ENCODE results near the gene OAS2. TPM values are rescaled to one million over a fixed set of nuclear protein-coding genes. Genes with fewer than 3 reads are reported as not detected.

OAS2 gene
- total RNA-seq, 1 donor from 2014 or later: 0.36 TPM

GRCh38 chr12:112970391-112970790 is 7.9 kb upstream of the OAS2 start:
- TF ChIP-seq CTCF (IDR thresholded peaks at IDR 0.05; ENCODE audit: unreplicated experiment): no peak
- Mint-ChIP-seq H3K27me3 (ENCODE audit: low read depth) (peaks cover 27% of the 10 kb centered on the region), H3K4me3 (no peak overlapping the region), H3K9me3 (peaks cover 4% of the 10 kb centered on the region), H3K4me1 (no peaks in the 10 kb centered on the region), H3K27ac (no peak overlapping the region), H3K36me3 (no peaks in the 10 kb centered on the region)
- no peak for DNase-seq (ENCODE audit: low spot score in 2 of 2, unreplicated experiment in 2 of 2)

- Mint-ChIP-seq H3K27me3 (ENCODE audit: low read depth) (peaks cover 23% of the 10 kb centered on the region), H3K4me3 (no peak overlapping the region), H3K4me1 (no peaks in the 10 kb centered on the region), H3K27ac (no peak overlapping the region), H3K9me3 (peaks cover 4% of the 10 kb centered on the region), H3K36me3 (no peaks in the 10 kb centered on the region)
- no peak for DNase-seq (ENCODE audit: low spot score in 2 of 2, unreplicated experiment in 2 of 2)
- no peak for TF ChIP-seq CTCF (IDR thresholded peaks at IDR 0.05; ENCODE audit: unreplicated experiment)
These were observed 7.1 kb upstream of the OAS2 start for GRCh38 chr12:112971248-112971647.

- Mint-ChIP-seq H3K4me1 (no peaks in the 10 kb centered on the region), H3K27ac (no peak overlapping the region), H3K27me3 (ENCODE audit: low read depth) (peaks cover 18% of the 10 kb centered on the region), H3K4me3 (no peak overlapping the region), H3K36me3 (no peaks in the 10 kb centered on the region), H3K9me3 (peaks cover 4% of the 10 kb centered on the region)
- DNase-seq (ENCODE audit: low spot score in 2 of 2, unreplicated experiment in 2 of 2): no peak
- TF ChIP-seq CTCF (IDR thresholded peaks at IDR 0.05; ENCODE audit: unreplicated experiment): no peak
These were observed 5.1 kb upstream of the OAS2 start for GRCh38 chr12:112973011-112973735.

GRCh38 chr12:112973818-112974231 is 4.5 kb upstream of the OAS2 start:
- no peak for DNase-seq (ENCODE audit: low spot score in 2 of 2, unreplicated experiment in 2 of 2)
- no peaks in the 10 kb centered on the region for H3K36me3 Mint-ChIP-seq
- TF ChIP-seq CTCF (IDR thresholded peaks at IDR 0.05; ENCODE audit: unreplicated experiment): no peak
- H3K4me1 Mint-ChIP-seq: no peaks in the 10 kb centered on the region
- no peak overlapping the region for H3K27ac Mint-ChIP-seq
- peaks cover 4% of the 10 kb centered on the region for H3K9me3 Mint-ChIP-seq
- H3K4me3 Mint-ChIP-seq: no peak overlapping the region
- H3K27me3 Mint-ChIP-seq (ENCODE audit: low read depth): peaks cover 18% of the 10 kb centered on the region

GRCh38 chr12:112974904-112975303 is 3.4 kb upstream of the OAS2 start:
- Mint-ChIP-seq H3K4me3 (no peak overlapping the region), H3K36me3 (no peaks in the 10 kb centered on the region), H3K4me1 (no peaks in the 10 kb centered on the region), H3K27me3 (ENCODE audit: low read depth) (peaks cover 16% of the 10 kb centered on the region), H3K9me3 (peaks cover 4% of the 10 kb centered on the region), H3K27ac (no peak overlapping the region)
- no peak for DNase-seq (ENCODE audit: low spot score in 2 of 2, unreplicated experiment in 2 of 2)
- TF ChIP-seq CTCF (IDR thresholded peaks at IDR 0.05; ENCODE audit: unreplicated experiment): no peak
